Activated CD8-positive, alpha-beta T cell treated with anti-CD3 and anti-CD28 coated beads for 36 hours (primary cell): ENCODE data around the gene EXOC7. TPM values are rescaled to one million over a fixed set of nuclear protein-coding genes. Genes with fewer than 3 reads are reported as not detected.
"Not testable (repeated sequence)": the region's sequence is repeated elsewhere in the genome, so short reads cannot be mapped to it uniquely, and the experiment has no call there.

ENCODE experiments used
- ATAC-seq: fragments of 200-7000 bp; cut with Tn5 transposase; one replicate; pipeline ENCODE4 v1.10.0; 2021; ENCODE audit warnings: mild to moderate bottlenecking, moderate library complexity
- CTCF ChIA-PET: fragments of 350-600 bp; sonication (Branson Sonifier 250); formaldehyde crosslinking; loops from one replicate; lab custom pipeline; 2021; ENCODE audit warnings: antibody characterized with exemption; lab: Charles Lee
- POLR2A ChIA-PET: fragments of 350-600 bp; sonication (Branson Sonifier 250); formaldehyde crosslinking; loops from one replicate; lab custom pipeline; 2021; ENCODE audit warnings: antibody characterized with exemption; lab: Charles Lee
- DNase-seq: peaks from one replicate; pipeline ENCODE4 v3.0.0-alpha.2; 2020
- H3K27ac Mint-ChIP-seq: one replicate; pipeline ENCODE4 v1.8.0; 2021; ENCODE audit warnings: mild to moderate bottlenecking, mixed read lengths
- H3K27me3 Mint-ChIP-seq: one replicate; pipeline ENCODE4 v1.8.0; 2021; ENCODE audit warnings: mixed read lengths
- H3K36me3 Mint-ChIP-seq: one replicate; pipeline ENCODE4 v1.8.0; 2021; ENCODE audit warnings: low read depth, mixed read lengths
- H3K4me1 Mint-ChIP-seq: one replicate; pipeline ENCODE4 v1.8.0; 2021; ENCODE audit warnings: low read depth, mixed read lengths
- H3K4me3 Mint-ChIP-seq: one replicate; pipeline ENCODE4 v1.8.0; 2021; ENCODE audit warnings: mild to moderate bottlenecking, moderate library complexity, mixed read lengths
- H3K9me3 Mint-ChIP-seq: one replicate; pipeline ENCODE4 v1.8.0; 2021; ENCODE audit warnings: mixed read lengths
- CTCF ChIP-seq: fragments of 200-600 bp; IDR thresholded peaks from one replicate; pipeline ENCODE4 v1.8.0; 2022; ENCODE audit warnings: antibody characterized with exemption, mild to moderate bottlenecking
- intact Hi-C: fragments of 100-400 bp; cut with micrococcal nuclease; formaldehyde crosslinking; loops from one replicate; pipeline ENCODE4 v1.10.0; 2022
- total RNA-seq, 2 experiments: library from RNA; stranded (reverse); gene quantifications; one replicate each; pipeline ENCODE4 v1.2.3, GENCODE V29; 2021

The EXOC7 gene
- total RNA-seq, 2 experiments from 2014 or later, result 53.5 to 64.9 TPM

- Mint-ChIP-seq H3K4me1 (peaks cover 8% of the 10 kb centered on the region), H3K4me3 (no peak overlapping the region), H3K27ac (no peak overlapping the region), H3K9me3 (no peaks in the 10 kb centered on the region), H3K36me3 (peaks cover 66% of the 10 kb centered on the region), H3K27me3 (no peaks in the 10 kb centered on the region)
- no peak for DNase-seq
- CTCF ChIA-PET, result interaction anchor here (1.2 to 2.4 kb wide), 3 partner anchors 11 to 46 kb away, joined by 3 to 11 read pairs (median 3); partner anchors contain the start of gene CDK3
- no peak for ATAC-seq
- intact Hi-C loops, result no loop called here
- no peak for TF ChIP-seq CTCF
- POLR2A ChIA-PET, result interaction anchor here (0.7 to 1.6 kb wide), 5 partner anchors 8 to 19 kb away, joined by 3 to 4 read pairs (median 3); no protein-coding TSS in a partner anchor
These were observed 57.5 kb downstream of the EXOC7 start for GRCh38 chr17:76046064-76046463.

GRCh38 chr17:76044475-76045007, 59.0 kb downstream of the EXOC7 start:
- CTCF ChIA-PET, H3K27me3 Mint-ChIP-seq, DNase-seq, H3K4me1 Mint-ChIP-seq, H3K27ac Mint-ChIP-seq, H3K4me3 Mint-ChIP-seq, ATAC-seq, H3K9me3 Mint-ChIP-seq, intact Hi-C loops: not testable (repeated sequence)
- POLR2A ChIA-PET, result interaction anchor here (0.7 to 1.3 kb wide), 2 partner anchors 12 to 42 kb away, joined by 3 read pairs; no protein-coding TSS in a partner anchor
- peaks cover 54% of the 10 kb centered on the region for H3K36me3 Mint-ChIP-seq

- H3K27ac Mint-ChIP-seq, intact Hi-C loops, ATAC-seq, H3K27me3 Mint-ChIP-seq, H3K4me1 Mint-ChIP-seq, H3K4me3 Mint-ChIP-seq, H3K9me3 Mint-ChIP-seq, DNase-seq: not testable (repeated sequence)
- ChIA-PET CTCF (interaction anchor here (1.2 to 1.8 kb wide), 4 partner anchors 10 to 237 kb away, joined by 3 to 6 read pairs (median 4); no protein-coding TSS in a partner anchor), POLR2A (interaction anchor here (0.7 to 1.3 kb wide), 2 partner anchors 8 to 9 kb away, joined by 3 read pairs; no protein-coding TSS in a partner anchor)
- peaks cover 54% of the 10 kb centered on the region for H3K36me3 Mint-ChIP-seq
These were observed 60.7 kb downstream of the EXOC7 start for GRCh38 chr17:76042868-76043267.

- peaks cover 48% of the 10 kb centered on the region for H3K36me3 Mint-ChIP-seq
- CTCF ChIA-PET, result interaction anchor here (0.9 to 1.5 kb wide), 2 partner anchors 26 to 41 kb away, joined by 3 to 6 read pairs; no protein-coding TSS in a partner anchor
These were observed 63.2 kb downstream of the EXOC7 start for GRCh38 chr17:76040376-76040775.

GRCh38 chr17:76039121-76039520, 64.5 kb downstream of the EXOC7 start:
- H3K4me1 Mint-ChIP-seq, result peaks cover 17% of the 10 kb centered on the region
- no peaks in the 10 kb centered on the region for H3K27me3 Mint-ChIP-seq
- POLR2A ChIA-PET, result no interaction called here
- H3K36me3 Mint-ChIP-seq, result peaks cover 38% of the 10 kb centered on the region
- no peak overlapping the region for H3K27ac Mint-ChIP-seq
- TF ChIP-seq CTCF, result no peak
- no peak for ATAC-seq
- no peak for DNase-seq
- no peaks in the 10 kb centered on the region for H3K9me3 Mint-ChIP-seq
- CTCF ChIA-PET, result interaction anchor here (1.5 kb wide), 1 partner anchor 25 kb away, joined by 6 read pairs; no protein-coding TSS in a partner anchor
- H3K4me3 Mint-ChIP-seq, result no peak overlapping the region
- intact Hi-C loops, result no loop called here

More at GRCh38 chr17:76040376-76040775, 63.2 kb downstream of the EXOC7 start:
- no peak for ATAC-seq
- TF ChIP-seq CTCF, result no peak
- intact Hi-C loops, result no loop called here
- POLR2A ChIA-PET, result interaction anchor here (2.5 kb wide), 1 partner anchor 11 kb away, joined by 9 read pairs; no protein-coding TSS in a partner anchor
- Mint-ChIP-seq H3K27ac (no peak overlapping the region), H3K27me3 (no peaks in the 10 kb centered on the region), H3K4me1 (peaks cover 15% of the 10 kb centered on the region), H3K9me3 (no peaks in the 10 kb centered on the region), H3K4me3 (no peak overlapping the region)
- DNase-seq, result no peak

- ATAC-seq, result no peak
- no peak for DNase-seq
- ChIA-PET CTCF (interaction anchor here (0.7 to 1.3 kb wide), 4 partner anchors 14 to 242 kb away, joined by 3 to 6 read pairs (median 3); no protein-coding TSS in a partner anchor), POLR2A (interaction anchor here (0.6 kb wide), 1 partner anchor 8 kb away, joined by 3 read pairs; no protein-coding TSS in a partner anchor)
- Mint-ChIP-seq H3K36me3 (peaks cover 28% of the 10 kb centered on the region), H3K4me3 (no peak overlapping the region), H3K4me1 (peaks cover 17% of the 10 kb centered on the region), H3K27ac (peak overlapping the region; percentile 35), H3K9me3 (no peaks in the 10 kb centered on the region), H3K27me3 (no peaks in the 10 kb centered on the region)
- TF ChIP-seq CTCF, result no peak
- intact Hi-C loops, result no loop called here
These were observed 65.5 kb downstream of the EXOC7 start for GRCh38 chr17:76038050-76038449.
